ENCODE data around the gene DEAF1. TPM values are rescaled to one million over a fixed set of nuclear protein-coding genes. Genes with fewer than 3 reads are reported as not detected.
"Not testable (repeated sequence)": the region's sequence is repeated elsewhere in the genome, so short reads cannot be mapped to it uniquely, and the experiment has no call there.

Gene DEAF1
- polyA plus RNA-seq, 1 donor (not counting 4 experiments of a cell fraction or from before 2014, with no cell fraction given): 8.1 TPM

DNA sequence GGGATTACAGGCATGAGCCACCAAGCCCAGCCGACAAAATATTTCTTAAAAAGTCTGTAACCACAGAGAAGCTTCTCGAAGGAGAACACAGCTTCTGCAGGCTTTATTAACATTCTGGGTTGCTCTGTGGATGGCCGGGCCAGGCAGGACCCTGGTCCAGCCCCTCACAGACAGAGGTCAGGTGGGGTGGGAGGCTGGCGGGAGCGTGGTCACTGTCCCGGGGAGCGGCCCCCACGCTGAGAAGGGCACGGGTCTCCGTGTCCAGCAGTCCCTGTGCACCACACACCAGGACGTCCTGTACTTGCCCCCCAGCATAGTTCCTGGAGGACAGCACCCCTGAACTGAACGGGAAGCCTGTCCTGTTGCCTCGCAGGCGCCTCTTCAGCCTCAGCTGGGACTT lies 38.6 kb downstream of the DEAF1 start:
- H3K36me3 ChIP-seq (ENCODE audit: control insufficient read depth in 2 of 2, extremely low read depth in 1 of 2, insufficient read depth in 2 of 2, low read length in 2 of 2): peaks cover 5% of the 10 kb centered on the region in 2 experiments
- peaks cover 7% of the 10 kb centered on the region for H3K4me1 ChIP-seq (ENCODE audit: control insufficient read depth, extremely low read depth, insufficient read depth, low read length)
- no peak overlapping the region for H3K4me3 ChIP-seq (ENCODE audit: control insufficient read depth in 2 of 3, extremely low read depth in 1 of 3, insufficient read depth in 2 of 3, low read depth in 1 of 3, low read length in 3 of 3)
- dilution Hi-C loops (cut with MboI; ENCODE audit: extremely low pct_ligation_motif_present, low sequenced_read_pairs): no loop called here
- H3K27ac ChIP-seq (ENCODE audit: control insufficient read depth, insufficient read depth, low read length): no peak overlapping the region
- DNase-seq (ENCODE audit: low read depth, low spot score): no peak
- H3K9me1 ChIP-seq (ENCODE audit: control insufficient read depth, extremely low read depth, insufficient read depth, low read length): no peaks in the 10 kb centered on the region
- no peak overlapping the region for H3K4me2 ChIP-seq (ENCODE audit: control insufficient read depth, extremely low read depth, insufficient read depth, low read depth, low read length)
- no peak for FAIRE-seq
- no peak overlapping the region for H3K9ac ChIP-seq (ENCODE audit: control insufficient read depth, extremely low read depth, insufficient read depth, low read length)
- no peaks in the 10 kb centered on the region for H3K9me3 ChIP-seq (ENCODE audit: control insufficient read depth, low read depth, low read length)
- H3K79me2 ChIP-seq (ENCODE audit: control insufficient read depth, insufficient read depth, low read length): no peaks in the 10 kb centered on the region
- H2AFZ ChIP-seq (ENCODE audit: control insufficient read depth, low read length): no peak overlapping the region
- no peaks in the 10 kb centered on the region for H3K27me3 ChIP-seq (ENCODE audit: control insufficient read depth, extremely low read depth, insufficient read depth, low read length)
- H4K20me1 ChIP-seq (ENCODE audit: control insufficient read depth, extremely low read depth, insufficient read depth, low read length): no peaks in the 10 kb centered on the region
- TF ChIP-seq EZH2 (IDR thresholded peaks at IDR 0.05; ENCODE audit: low read length): no peak
- TF ChIP-seq, protein P1, sequence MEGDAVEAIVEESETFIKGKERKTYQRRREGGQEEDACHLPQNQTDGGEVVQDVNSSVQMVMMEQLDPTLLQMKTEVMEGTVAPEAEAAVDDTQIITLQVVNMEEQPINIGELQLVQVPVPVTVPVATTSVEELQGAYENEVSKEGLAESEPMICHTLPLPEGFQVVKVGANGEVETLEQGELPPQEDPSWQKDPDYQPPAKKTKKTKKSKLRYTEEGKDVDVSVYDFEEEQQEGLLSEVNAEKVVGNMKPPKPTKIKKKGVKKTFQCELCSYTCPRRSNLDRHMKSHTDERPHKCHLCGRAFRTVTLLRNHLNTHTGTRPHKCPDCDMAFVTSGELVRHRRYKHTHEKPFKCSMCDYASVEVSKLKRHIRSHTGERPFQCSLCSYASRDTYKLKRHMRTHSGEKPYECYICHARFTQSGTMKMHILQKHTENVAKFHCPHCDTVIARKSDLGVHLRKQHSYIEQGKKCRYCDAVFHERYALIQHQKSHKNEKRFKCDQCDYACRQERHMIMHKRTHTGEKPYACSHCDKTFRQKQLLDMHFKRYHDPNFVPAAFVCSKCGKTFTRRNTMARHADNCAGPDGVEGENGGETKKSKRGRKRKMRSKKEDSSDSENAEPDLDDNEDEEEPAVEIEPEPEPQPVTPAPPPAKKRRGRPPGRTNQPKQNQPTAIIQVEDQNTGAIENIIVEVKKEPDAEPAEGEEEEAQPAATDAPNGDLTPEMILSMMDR (optimal IDR thresholded peaks at IDR 0.05 in 1 of 3, IDR thresholded peaks at IDR 0.05 in 1 of 3, conservative IDR thresholded peaks at IDR 0.05 in 1 of 3; ENCODE audit: extremely low read depth in 1 of 3, insufficient read depth in 2 of 3, low read length in 3 of 3): no peak

DNA sequence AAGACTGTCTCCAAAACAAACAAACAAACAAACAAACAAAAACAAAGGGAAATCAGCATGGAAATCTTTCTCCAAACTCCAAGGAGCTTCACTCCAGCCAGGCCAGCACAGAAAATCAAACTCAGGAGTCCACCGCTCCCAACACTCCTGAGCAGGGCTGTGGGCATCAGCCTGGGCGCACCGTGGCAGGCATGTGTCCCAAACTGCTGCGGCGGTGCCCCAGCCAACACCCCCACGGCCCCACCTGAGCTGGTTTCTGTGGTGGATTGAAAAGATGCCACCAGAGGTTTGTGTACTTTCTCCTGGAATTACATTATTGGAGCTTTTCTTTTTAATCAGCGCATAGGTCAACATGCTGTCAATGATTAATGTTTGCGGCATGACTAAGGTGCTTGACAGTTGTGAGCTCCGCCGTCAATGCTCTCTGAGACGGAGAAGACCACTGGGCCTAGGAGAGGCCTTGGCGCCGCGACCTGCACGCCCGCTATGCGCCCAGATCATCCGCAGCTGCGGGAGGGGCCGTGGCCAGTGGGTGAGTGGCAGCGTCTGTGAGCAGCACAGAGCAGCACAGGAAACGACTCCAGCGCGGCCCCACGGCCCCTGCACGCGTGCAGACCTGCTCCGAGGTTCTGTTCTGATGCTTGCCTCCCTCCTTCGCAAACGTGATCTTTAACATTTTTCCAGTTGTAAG lies 39.8 kb downstream of the DEAF1 start:
- H3K4me3 ChIP-seq (ENCODE audit: control insufficient read depth in 2 of 3, extremely low read depth in 1 of 3, insufficient read depth in 2 of 3, low read depth in 1 of 3, low read length in 3 of 3): no peak overlapping the region
- no peaks in the 10 kb centered on the region for H3K79me2 ChIP-seq (ENCODE audit: control insufficient read depth, insufficient read depth, low read length)
- H3K9me3 ChIP-seq (ENCODE audit: control insufficient read depth, low read depth, low read length): no peaks in the 10 kb centered on the region
- H3K36me3 ChIP-seq (ENCODE audit: control insufficient read depth in 2 of 2, extremely low read depth in 1 of 2, insufficient read depth in 2 of 2, low read length in 2 of 2): peaks cover 5 to 8% of the 10 kb centered on the region in 2 experiments
- no peaks in the 10 kb centered on the region for H3K9me1 ChIP-seq (ENCODE audit: control insufficient read depth, extremely low read depth, insufficient read depth, low read length)
- no peak overlapping the region for H3K9ac ChIP-seq (ENCODE audit: control insufficient read depth, extremely low read depth, insufficient read depth, low read length)
- no peak overlapping the region for H3K27ac ChIP-seq (ENCODE audit: control insufficient read depth, insufficient read depth, low read length)
- DNase-seq (ENCODE audit: low read depth, low spot score): no peak
- H2AFZ ChIP-seq (ENCODE audit: control insufficient read depth, low read length): no peak overlapping the region
- no peaks in the 10 kb centered on the region for H3K27me3 ChIP-seq (ENCODE audit: control insufficient read depth, extremely low read depth, insufficient read depth, low read length)
- TF ChIP-seq, protein P1 (optimal IDR thresholded peaks at IDR 0.05 in 1 of 3, IDR thresholded peaks at IDR 0.05 in 1 of 3, conservative IDR thresholded peaks at IDR 0.05 in 1 of 3; ENCODE audit: extremely low read depth in 1 of 3, insufficient read depth in 2 of 3, low read length in 3 of 3): no peak
- no peak for TF ChIP-seq EZH2 (IDR thresholded peaks at IDR 0.05; ENCODE audit: low read length)
- dilution Hi-C loops (cut with MboI; ENCODE audit: extremely low pct_ligation_motif_present, low sequenced_read_pairs): no loop called here
- H3K4me2 ChIP-seq (ENCODE audit: control insufficient read depth, extremely low read depth, insufficient read depth, low read depth, low read length): no peak overlapping the region
- peaks cover 7% of the 10 kb centered on the region for H3K4me1 ChIP-seq (ENCODE audit: control insufficient read depth, extremely low read depth, insufficient read depth, low read length)
- FAIRE-seq: peak; percentile 55
- H4K20me1 ChIP-seq (ENCODE audit: control insufficient read depth, extremely low read depth, insufficient read depth, low read length): no peaks in the 10 kb centered on the region

DNA sequence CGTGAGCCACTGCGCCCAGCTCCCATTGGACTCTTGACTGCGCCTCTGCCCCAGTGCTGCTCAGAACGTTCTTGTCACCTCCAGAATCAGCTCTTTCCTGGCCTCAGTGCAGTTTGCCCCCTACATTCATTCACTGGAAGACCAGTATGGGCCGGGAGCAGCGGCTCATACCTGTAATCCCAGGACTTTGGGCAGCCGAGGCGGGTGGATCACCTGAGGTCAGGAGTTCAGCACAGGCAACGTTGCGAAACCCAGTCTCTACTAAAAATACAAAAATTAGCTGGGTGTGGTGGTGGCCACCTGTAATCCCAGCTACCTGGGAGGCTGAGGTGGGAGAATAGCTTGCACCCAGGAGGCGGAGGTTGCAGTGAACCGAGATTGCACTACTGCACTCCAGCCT lies 40.6 kb downstream of the DEAF1 start:
- H3K36me3 ChIP-seq (ENCODE audit: control insufficient read depth in 2 of 2, extremely low read depth in 1 of 2, insufficient read depth in 2 of 2, low read length in 2 of 2); FAIRE-seq; H3K4me3 ChIP-seq (ENCODE audit: control insufficient read depth in 2 of 3, extremely low read depth in 1 of 3, insufficient read depth in 2 of 3, low read depth in 1 of 3, low read length in 3 of 3); dilution Hi-C loops (cut with MboI; ENCODE audit: extremely low pct_ligation_motif_present, low sequenced_read_pairs); H4K20me1 ChIP-seq (ENCODE audit: control insufficient read depth, extremely low read depth, insufficient read depth, low read length); H3K9me3 ChIP-seq (ENCODE audit: control insufficient read depth, low read depth, low read length); H3K9me1 ChIP-seq (ENCODE audit: control insufficient read depth, extremely low read depth, insufficient read depth, low read length); H3K4me1 ChIP-seq (ENCODE audit: control insufficient read depth, extremely low read depth, insufficient read depth, low read length); H2AFZ ChIP-seq (ENCODE audit: control insufficient read depth, low read length); DNase-seq (ENCODE audit: low read depth, low spot score); H3K79me2 ChIP-seq (ENCODE audit: control insufficient read depth, insufficient read depth, low read length); H3K27me3 ChIP-seq (ENCODE audit: control insufficient read depth, extremely low read depth, insufficient read depth, low read length); H3K9ac ChIP-seq (ENCODE audit: control insufficient read depth, extremely low read depth, insufficient read depth, low read length); H3K27ac ChIP-seq (ENCODE audit: control insufficient read depth, insufficient read depth, low read length); H3K4me2 ChIP-seq (ENCODE audit: control insufficient read depth, extremely low read depth, insufficient read depth, low read depth, low read length): not testable (repeated sequence)

Measured in keratinocyte (primary cell).